ENCODE data around the gene TLE2. TPM values are rescaled to one million over a fixed set of nuclear protein-coding genes. Genes with fewer than 3 reads are reported as not detected.

TLE2 gene
- total and polyA plus RNA-seq, 3 donors from 2014 or later: 30.2 to 76.6 (median 70.5) TPM

GRCh38 chr19:2977001-2977745, 51.9 kb downstream of the TLE2 start, which contains the start of gene TLE6:
TLE6 (plus strand) TSS chr19:2977564; CDS start chr19:2978234, 670 bp downstream.
- peak; percentile 98 for DNase-seq
- Histone ChIP-seq H3K27me3 (no peaks in the 10 kb centered on the region), H3K9me3 (no peaks in the 10 kb centered on the region), H3K4me1 (peaks cover 30% of the 10 kb centered on the region), H3K4me3 (peak within 1 kb of the TSS; percentile 33 to 43), H3K36me3 (ENCODE audit: low read depth, missing control alignments) (no peaks in the 10 kb centered on the region), H3K27ac (peak within 1 kb of the TSS in 1 of 2 donors; percentile 66)
- no peak for TF ChIP-seq CTCF (IDR thresholded peaks at IDR 0.05)
- no peak for TF ChIP-seq POLR2A (IDR thresholded peaks at IDR 0.05)
- intact Hi-C loops (cut with DNase I; ENCODE audit: low total_unique reads): loop anchor here (10.0 kb wide), 1 partner anchor 58 kb away; no protein-coding TSS in a partner anchor
- 1 to 2% methylated on average over 19 to 51 of the region's 51 CpGs for WGBS, 2 donors

GRCh38 chr19:2976609-2977000, 52.5 kb downstream of the TLE2 start:
- 8 to 14% methylated on average over 14 to 15 of the region's 15 CpGs for WGBS, 2 donors

GRCh38 chr19:2974342-2975041, 54.6 kb downstream of the TLE2 start:
- DNase-seq: peak; percentile 92
- no peaks in the 10 kb centered on the region for H3K9me3 ChIP-seq
- TF ChIP-seq POLR2A (IDR thresholded peaks at IDR 0.05) (no peak), CTCF (IDR thresholded peaks at IDR 0.05) (peak in 1 of 3 experiments; percentile 0)
- H3K4me3 ChIP-seq: no peak overlapping the region
- 26 to 34% methylated on average over 14 of the region's 14 CpGs for WGBS, 2 donors
- no peaks in the 10 kb centered on the region for H3K27me3 ChIP-seq
- intact Hi-C loops (cut with DNase I; ENCODE audit: low total_unique reads): loop anchor here (10.0 kb wide), 1 partner anchor 60 kb away; no protein-coding TSS in a partner anchor
- peak overlapping the region; percentile 60 to 81 for H3K27ac ChIP-seq
- H3K4me1 ChIP-seq: peaks cover 42% of the 10 kb centered on the region
- no peaks in the 10 kb centered on the region for H3K36me3 ChIP-seq (ENCODE audit: low read depth, missing control alignments)

More at GRCh38 chr19:2976609-2977000, 52.5 kb downstream of the TLE2 start:
- Histone ChIP-seq H3K36me3 (ENCODE audit: low read depth, missing control alignments) (no peaks in the 10 kb centered on the region), H3K9me3 (no peaks in the 10 kb centered on the region), H3K4me3 (peak overlapping the region; percentile 33 to 43), H3K4me1 (peaks cover 35% of the 10 kb centered on the region), H3K27ac (no peak overlapping the region), H3K27me3 (no peaks in the 10 kb centered on the region)
- DNase-seq: no peak
- intact Hi-C loops (cut with DNase I; ENCODE audit: low total_unique reads): loop anchor here (10.0 kb wide), 1 partner anchor 58 kb away; no protein-coding TSS in a partner anchor
- TF ChIP-seq POLR2A (IDR thresholded peaks at IDR 0.05) (no peak), CTCF (IDR thresholded peaks at IDR 0.05) (no peak)

GRCh38 chr19:2973229-2973628, 55.9 kb downstream of the TLE2 start:
- Histone ChIP-seq H3K4me3 (no peak overlapping the region), H3K9me3 (no peaks in the 10 kb centered on the region), H3K27me3 (no peaks in the 10 kb centered on the region), H3K4me1 (peaks cover 52% of the 10 kb centered on the region), H3K27ac (peak overlapping the region; percentile 60 to 81), H3K36me3 (ENCODE audit: low read depth, missing control alignments) (no peaks in the 10 kb centered on the region)
- peak; percentile 71 for DNase-seq
- WGBS, 2 donors: 28 to 43% methylated on average over 8 of the region's 8 CpGs
- TF ChIP-seq POLR2A (IDR thresholded peaks at IDR 0.05): no peak
- TF ChIP-seq CTCF (IDR thresholded peaks at IDR 0.05): no peak
- intact Hi-C loops (cut with DNase I; ENCODE audit: low total_unique reads): loop anchor here (10.0 kb wide), 1 partner anchor 62 kb away; no protein-coding TSS in a partner anchor

Measured in testis (tissue), 3 donors.